ENCODE data around the gene RSPH1. TPM values are rescaled to one million over a fixed set of nuclear protein-coding genes. Genes with fewer than 3 reads are reported as not detected.

Gene RSPH1
- total RNA-seq, 1 experiment from 2014 or later: 1.5 TPM

DNA sequence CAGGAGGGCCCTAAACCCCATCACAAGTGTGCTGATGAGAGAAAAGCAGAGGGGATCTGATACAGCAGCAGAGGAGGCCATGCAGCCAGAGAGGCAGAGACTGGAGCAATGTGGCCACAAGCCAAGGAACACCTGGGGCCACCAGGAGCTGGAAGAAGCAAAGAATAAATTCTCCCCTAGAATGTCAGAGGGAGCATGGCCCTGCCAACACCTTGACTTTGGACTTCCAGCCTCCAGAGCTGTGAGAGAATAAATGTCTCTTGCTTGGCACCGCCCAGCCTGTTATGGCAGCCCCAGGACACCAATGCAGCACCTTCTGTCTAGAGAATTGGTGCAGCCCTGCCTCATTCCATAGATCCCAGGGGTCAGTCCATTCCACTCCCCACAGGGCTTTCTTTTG is 67.0 kb downstream of the RSPH1 start:
- BruUV-seq (replicated peaks): no TSS peak
- ATAC-seq: no peak
- DNase-seq (ENCODE audit: low read depth, low spot score): no peak

More for the DNA sequence above, 67.0 kb downstream of the RSPH1 start:
- intact Hi-C loops (cut with micrococcal nuclease): no loop called here
- no peaks in the 10 kb centered on the region for H3K9me3 ChIP-seq (ENCODE audit: control insufficient read depth in 1 of 2, insufficient read depth in 1 of 2, low read depth in 1 of 2, low read length in 2 of 2)
- H4K20me1 ChIP-seq (ENCODE audit: insufficient read depth): no peaks in the 10 kb centered on the region
- CTCF ChIA-PET: no interaction called here
- no peaks in the 10 kb centered on the region for H3K36me3 ChIP-seq (ENCODE audit: control insufficient read depth in 1 of 2, insufficient read depth in 2 of 2, low read length in 2 of 2)
- H3K4me1 ChIP-seq (ENCODE audit: control insufficient read depth in 1 of 2, insufficient read depth in 2 of 2, low read length in 2 of 2): 0 out of 4 replicates have a peak, but pooled peaks cover 0 to 2% of the 10 kb centered on the region in 2 experiments
- no peak overlapping the region for H3K27ac ChIP-seq (ENCODE audit: low read depth, low read length)
- RAD21 ChIA-PET (ENCODE audit: low non-redundant PET in 1 of 2, low total read pairs in 2 of 2, uncharacterized antibody in 2 of 2, unreplicated experiment in 2 of 2): no interaction called here
- no peaks in the 10 kb centered on the region for H3K9me2 ChIP-seq (ENCODE audit: insufficient read depth)
- no peak overlapping the region for H3K4me2 ChIP-seq (ENCODE audit: low read length)
- H3K27me3 ChIP-seq (ENCODE audit: insufficient read depth, low read length): peaks cover 48% of the 10 kb centered on the region; the same call in 1 of the 2 replicates
- POLR2A ChIA-PET: no interaction called here
- no peak overlapping the region for H3K9ac ChIP-seq (ENCODE audit: low read length)
- no peak for TF ChIP-seq EZH2phosphoT487 (IDR thresholded peaks at IDR 0.05; ENCODE audit: borderline replicate concordance)
- TF ChIP-seq CBX3 (IDR thresholded peaks at IDR 0.05; ENCODE audit: low read depth): no peak
- TF ChIP-seq ZFX (IDR thresholded peaks at IDR 0.05): no peak
- TF ChIP-seq, protein P1, sequence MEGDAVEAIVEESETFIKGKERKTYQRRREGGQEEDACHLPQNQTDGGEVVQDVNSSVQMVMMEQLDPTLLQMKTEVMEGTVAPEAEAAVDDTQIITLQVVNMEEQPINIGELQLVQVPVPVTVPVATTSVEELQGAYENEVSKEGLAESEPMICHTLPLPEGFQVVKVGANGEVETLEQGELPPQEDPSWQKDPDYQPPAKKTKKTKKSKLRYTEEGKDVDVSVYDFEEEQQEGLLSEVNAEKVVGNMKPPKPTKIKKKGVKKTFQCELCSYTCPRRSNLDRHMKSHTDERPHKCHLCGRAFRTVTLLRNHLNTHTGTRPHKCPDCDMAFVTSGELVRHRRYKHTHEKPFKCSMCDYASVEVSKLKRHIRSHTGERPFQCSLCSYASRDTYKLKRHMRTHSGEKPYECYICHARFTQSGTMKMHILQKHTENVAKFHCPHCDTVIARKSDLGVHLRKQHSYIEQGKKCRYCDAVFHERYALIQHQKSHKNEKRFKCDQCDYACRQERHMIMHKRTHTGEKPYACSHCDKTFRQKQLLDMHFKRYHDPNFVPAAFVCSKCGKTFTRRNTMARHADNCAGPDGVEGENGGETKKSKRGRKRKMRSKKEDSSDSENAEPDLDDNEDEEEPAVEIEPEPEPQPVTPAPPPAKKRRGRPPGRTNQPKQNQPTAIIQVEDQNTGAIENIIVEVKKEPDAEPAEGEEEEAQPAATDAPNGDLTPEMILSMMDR (IDR thresholded peaks at IDR 0.05 in 2 of 3, conservative IDR thresholded peaks at IDR 0.05 in 1 of 3; ENCODE audit: borderline replicate concordance in 1 of 3, insufficient read depth in 1 of 3, low read depth in 2 of 3, low read length in 2 of 3): no peak
- no peak for TF ChIP-seq YY1 (IDR thresholded peaks at IDR 0.05; ENCODE audit: extremely low read depth, insufficient replicate concordance, low read depth, low read length)
- no peak for TF ChIP-seq JUND (IDR thresholded peaks at IDR 0.05)
- no peak for TF ChIP-seq ZNF274 (IDR thresholded peaks at IDR 0.05; ENCODE audit: low read depth, low read length)
- TF ChIP-seq, protein P2, sequence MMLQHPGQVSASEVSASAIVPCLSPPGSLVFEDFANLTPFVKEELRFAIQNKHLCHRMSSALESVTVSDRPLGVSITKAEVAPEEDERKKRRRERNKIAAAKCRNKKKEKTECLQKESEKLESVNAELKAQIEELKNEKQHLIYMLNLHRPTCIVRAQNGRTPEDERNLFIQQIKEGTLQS (IDR thresholded peaks at IDR 0.05): no peak
- TF ChIP-seq REST (IDR thresholded peaks at IDR 0.05; ENCODE audit: low read depth): no peak
- TF ChIP-seq POLR2A (IDR thresholded peaks at IDR 0.05; ENCODE audit: borderline replicate concordance, extremely low read depth, insufficient read depth, insufficient read length): no peak
- no peak for TF ChIP-seq EZH2 (IDR thresholded peaks at IDR 0.05)
- TF ChIP-seq RAD21 (IDR thresholded peaks at IDR 0.05; ENCODE audit: low read depth): no peak
- TF ChIP-seq POLR2AphosphoS5 (IDR thresholded peaks at IDR 0.05; ENCODE audit: low read depth, low read length): no peak
- no peak for TF ChIP-seq SIN3A (IDR thresholded peaks at IDR 0.05; ENCODE audit: low read depth)
- TF ChIP-seq SRF (IDR thresholded peaks at IDR 0.05; ENCODE audit: low read depth): no peak
- TF ChIP-seq CEBPB (IDR thresholded peaks at IDR 0.05; ENCODE audit: low read depth): no peak
- TF ChIP-seq, protein P3, sequence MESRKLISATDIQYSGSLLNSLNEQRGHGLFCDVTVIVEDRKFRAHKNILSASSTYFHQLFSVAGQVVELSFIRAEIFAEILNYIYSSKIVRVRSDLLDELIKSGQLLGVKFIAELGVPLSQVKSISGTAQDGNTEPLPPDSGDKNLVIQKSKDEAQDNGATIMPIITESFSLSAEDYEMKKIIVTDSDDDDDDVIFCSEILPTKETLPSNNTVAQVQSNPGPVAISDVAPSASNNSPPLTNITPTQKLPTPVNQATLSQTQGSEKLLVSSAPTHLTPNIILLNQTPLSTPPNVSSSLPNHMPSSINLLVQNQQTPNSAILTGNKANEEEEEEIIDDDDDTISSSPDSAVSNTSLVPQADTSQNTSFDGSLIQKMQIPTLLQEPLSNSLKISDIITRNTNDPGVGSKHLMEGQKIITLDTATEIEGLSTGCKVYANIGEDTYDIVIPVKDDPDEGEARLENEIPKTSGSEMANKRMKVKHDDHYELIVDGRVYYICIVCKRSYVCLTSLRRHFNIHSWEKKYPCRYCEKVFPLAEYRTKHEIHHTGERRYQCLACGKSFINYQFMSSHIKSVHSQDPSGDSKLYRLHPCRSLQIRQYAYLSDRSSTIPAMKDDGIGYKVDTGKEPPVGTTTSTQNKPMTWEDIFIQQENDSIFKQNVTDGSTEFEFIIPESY (IDR thresholded peaks at IDR 0.05; ENCODE audit: extremely low read depth, insufficient replicate concordance, low read length): no peak
- no peak for TF ChIP-seq EGR1 (IDR thresholded peaks at IDR 0.05; ENCODE audit: low read depth)
- H2AFZ ChIP-seq (ENCODE audit: low read depth, low read length, poor library complexity, severe bottlenecking): no peak overlapping the region
- H3K79me2 ChIP-seq (ENCODE audit: insufficient read depth, low read length): no peaks in the 10 kb centered on the region
- H3K4me3 ChIP-seq (replicated peaks in 1 of 2; ENCODE audit: low read depth in 1 of 2, low read length in 2 of 2): no peak overlapping the region
